ENCODE data around the gene SYNE3.
A peak's percentile ranks its signal among the peaks of the same experiment; 100 is the strongest.

SYNE3 gene

DNA sequence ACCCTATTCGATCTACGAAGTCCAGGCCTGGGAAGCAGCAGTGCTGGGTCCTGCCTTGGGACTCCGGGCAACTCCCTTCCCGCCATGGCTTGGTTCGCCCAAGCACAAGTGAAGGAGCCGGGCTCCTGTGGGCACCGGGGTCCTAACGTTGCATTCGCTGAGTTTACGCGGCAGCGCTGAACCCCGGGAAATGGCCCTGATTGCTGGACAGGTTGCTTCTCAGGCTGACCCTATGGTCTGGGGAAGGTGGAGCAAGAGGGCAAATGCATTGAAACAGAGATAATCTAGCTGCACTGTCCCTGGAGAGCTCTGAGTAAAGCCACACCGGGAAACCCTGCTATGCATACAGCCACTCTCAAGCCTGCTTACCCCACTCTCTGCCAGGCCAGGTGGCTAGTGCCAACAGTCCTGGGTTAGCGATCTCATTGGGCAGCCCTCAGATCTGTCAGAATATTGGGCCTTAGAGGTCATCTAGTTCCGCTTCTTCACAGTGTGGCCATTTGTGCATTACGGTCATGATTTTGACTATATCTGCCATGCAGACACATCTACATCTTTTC lies 11.3 kb downstream of the SYNE3 start:
- no peak for DNase-seq (ENCODE audit: low read depth)

DNA sequence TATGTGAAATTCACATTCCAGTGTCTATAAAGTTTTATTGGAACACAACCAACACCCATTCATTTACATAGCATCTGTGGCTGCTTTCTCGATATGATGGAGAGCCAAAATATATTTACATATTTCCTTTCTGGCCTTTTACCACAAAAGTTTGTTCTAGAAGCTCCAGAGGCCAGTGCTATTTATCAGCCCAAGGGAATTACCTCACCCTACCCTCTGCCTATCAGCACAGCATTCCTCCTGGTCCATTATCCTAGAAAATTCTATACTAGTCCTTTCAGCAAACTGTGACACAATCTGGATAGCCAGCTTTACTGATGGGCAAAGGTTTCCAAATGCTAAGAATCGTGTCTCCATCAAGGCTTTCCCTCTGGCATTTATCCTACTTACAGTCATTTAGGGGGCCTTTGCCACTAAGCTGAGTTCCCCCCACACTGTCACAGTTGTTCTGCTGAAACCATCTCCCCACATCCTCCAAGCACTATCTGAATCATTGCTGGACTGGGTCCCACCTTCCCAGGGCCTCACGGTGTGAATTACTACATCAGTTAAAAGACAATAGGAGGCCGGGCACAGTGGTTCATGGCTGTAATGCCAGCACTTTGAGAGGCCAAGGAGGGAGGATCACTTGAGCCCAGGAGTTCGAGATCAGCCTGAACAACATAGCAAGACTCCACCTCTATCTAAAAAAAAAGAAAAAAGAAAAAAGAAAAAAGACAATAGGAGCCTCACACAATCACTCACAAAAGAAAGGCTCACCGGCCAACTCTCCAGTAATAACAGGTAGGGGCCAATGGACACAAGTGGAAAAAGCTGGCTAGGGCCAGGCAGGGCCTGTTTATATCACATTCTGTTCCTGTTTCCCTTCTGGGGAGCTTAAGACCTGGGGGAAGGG lies 12.1 kb downstream of the SYNE3 start:
- DNase-seq (ENCODE audit: low read depth) = no peak

DNA sequence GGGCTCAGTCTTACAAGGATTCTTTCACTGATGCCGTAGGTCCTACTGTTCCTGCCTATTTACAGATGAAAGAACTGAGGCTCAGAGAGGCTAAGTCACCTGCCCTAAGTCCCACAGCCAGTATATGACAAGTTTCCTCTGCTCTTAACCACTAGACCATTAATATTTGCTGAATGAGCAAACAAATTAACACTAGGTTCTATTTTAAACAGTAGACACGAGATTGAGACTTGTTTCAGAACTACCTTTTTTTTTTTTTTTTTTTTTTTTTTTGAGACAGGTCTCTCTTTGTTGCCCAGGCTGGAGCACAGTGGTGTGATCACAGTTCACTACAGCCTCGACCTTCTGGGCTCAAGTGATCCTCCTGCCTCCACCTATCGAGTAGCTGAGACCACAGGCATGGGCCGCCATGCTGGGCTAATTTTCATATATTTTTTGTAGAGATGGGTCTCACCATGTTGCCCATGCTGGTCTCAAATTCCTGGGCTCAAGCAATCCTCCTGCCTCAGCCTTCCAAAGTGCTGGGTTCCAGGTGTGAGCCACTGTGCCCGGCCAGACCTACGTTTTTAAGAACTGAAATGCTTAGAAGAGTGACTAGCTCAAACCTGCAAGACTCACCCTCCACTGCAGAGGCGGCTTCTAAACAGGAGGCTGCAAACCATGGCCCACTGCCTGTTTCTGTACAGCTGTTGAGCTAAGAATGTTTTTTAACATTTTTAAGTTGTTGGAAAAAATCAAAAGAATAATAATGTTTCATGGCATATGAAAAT lies 12.9 kb downstream of the SYNE3 start:
- DNase-seq (ENCODE audit: low read depth) = no peak

DNA sequence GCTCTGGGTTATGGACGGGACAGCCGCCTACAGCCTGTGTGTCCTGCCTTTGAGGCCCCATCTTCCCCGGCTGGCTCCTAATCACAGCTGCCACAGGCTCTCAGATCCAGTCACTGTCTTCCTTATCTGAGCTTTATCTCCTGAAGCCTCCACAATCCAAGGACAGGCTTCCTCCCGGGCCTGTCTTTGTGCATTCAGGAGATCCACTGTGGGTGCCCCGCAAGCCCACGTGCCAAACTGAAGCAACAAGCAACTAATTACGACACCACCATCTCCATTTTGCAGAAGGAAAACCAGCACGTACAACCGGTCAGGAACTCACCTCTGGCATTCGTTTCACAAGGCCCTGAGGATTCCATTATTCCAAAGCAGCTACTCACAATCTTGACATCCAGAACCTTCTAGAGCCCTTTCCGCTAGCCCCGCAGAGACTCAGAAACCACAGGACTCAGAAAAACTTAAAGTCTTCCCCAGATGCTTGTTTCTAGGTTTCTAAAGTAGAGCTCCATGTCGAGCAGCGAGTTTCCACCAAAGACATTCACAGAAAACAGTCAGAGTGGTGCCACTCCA lies 14.0 kb downstream of the SYNE3 start:
- DNase-seq (ENCODE audit: low read depth) = no peak

DNA sequence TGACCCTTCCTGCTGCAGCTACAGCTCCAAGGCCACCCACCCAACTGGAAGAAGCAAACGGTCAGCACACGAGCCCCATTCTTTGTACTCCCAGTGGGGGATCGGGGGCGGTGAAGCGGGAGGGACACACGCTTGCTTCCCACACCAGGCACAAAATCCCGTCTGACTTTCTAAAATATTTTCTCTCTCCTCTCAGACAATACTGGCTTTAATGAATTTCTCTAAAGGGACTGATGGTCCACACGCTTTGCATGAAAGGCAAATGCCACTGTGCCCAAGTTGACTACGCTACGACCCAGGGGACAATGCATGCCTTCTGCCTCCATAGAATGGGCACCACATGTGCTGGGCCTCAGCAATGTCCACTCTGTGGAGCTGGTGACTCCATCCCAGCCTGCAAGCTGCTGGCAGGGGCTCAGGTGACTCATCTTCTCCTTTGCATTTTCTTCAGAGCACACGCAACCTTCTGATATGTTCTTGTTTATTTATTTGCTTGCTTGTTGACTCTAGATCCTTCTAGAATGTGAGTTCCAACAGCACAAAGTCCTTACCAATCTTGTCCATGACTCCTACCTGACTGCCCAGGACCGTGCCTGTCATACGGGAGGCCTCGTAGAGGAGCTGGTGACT lies 15.6 kb downstream of the SYNE3 start:
- DNase-seq (ENCODE audit: low read depth) = peak; percentile 78

DNA sequence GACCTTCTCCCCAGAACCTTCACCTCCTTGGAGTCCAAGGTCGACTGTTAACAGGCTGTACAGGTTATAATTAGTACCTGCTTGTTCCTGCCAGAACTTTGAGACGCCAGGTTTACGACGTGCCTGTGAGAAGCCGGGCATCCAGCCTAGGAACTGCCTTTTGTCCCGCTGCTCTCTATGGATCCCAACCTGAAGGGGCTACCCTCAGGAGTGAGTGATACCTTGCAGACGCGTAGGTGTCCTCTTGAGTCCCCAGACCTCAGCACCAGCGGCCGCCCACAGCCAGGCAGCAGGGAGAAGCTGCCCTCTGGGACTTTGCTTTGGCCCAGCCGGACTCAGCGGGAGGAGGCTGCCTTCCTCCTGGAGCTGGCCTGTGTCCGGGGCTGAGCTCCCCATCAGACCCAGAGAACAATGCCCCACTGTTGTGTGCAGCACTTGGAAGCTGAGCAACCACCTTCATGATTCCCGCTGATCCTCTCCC lies 16.2 kb downstream of the SYNE3 start:
- DNase-seq (ENCODE audit: low read depth) = no peak

DNA sequence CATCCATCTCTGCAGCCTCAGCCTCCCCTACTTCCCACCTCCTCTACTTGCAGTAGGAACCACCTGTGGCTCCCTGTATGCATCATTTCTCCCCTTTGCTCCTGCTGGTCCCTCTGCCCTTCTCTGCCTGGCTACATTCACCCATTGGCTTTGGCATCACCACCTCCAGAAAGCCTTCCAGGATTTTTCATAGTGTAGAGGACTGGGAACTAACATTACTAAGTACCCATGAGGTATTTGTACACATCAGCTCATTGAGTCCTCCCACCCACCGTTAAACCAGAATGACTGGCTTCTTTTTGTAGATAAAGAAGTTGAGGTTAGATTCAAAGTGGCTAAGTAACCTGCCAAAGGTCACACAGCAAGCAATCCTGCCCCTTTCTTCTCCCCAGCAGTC lies 17.1 kb downstream of the SYNE3 start:
- no peak for DNase-seq (ENCODE audit: low read depth)

DNA sequence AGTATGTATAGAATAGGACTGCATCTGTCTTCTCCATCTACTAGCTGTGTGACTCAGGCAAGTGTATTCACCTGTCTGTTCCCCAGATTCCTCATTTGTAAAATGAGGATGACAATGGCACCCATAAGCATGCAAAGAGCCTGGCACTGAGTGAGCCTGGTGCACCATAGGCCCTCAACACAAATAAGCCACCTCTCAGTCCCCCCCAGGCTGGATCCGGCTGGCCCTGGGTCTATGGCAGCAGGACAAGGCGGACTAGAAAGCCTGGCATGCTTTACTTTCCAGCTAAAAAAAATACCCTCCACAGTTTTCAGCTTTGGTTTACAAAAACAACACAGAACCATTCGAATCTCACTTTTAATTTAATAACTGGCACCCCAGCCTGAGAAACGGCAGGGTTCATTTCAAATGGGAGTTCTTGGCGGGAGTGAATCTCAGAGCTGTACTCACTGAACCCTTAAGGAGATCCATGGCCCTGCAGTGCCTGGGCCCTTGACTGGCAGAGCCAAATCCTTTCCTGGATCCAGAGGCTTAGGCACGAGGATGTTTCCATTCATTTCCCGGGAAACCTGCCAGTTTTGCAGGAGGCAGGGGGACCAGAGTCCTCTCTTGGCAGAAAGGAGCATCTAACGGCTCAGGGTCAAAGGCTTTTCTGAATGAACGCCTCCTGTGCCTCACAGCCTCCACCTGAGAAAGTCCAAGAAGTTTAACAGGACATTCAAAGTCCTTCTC lies 17.7 kb downstream of the SYNE3 start:
- DNase-seq (ENCODE audit: low read depth) = no peak

DNA sequence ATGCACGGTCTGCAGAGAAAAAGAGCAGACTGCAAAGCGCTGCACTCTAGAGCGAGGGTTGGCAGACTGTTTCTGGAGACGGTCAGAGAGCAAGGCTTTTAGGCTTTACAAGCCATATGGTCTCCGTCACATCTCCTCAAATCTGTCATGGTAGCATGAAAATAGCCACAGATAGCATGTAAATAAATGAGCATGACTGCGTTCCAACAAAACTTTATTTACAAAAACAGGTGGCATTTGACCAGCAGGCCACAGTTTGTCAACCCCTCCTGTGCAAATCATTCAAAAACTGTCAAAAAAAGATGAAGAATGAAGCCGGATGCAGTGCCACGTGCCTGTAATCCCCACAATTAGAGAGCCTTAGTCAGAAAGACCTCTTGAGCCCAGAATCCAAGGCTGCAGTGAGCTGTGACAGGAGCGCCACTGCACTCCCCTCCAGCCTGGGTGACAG lies 18.9 kb downstream of the SYNE3 start:
- DNase-seq (ENCODE audit: low read depth) = no peak

DNA sequence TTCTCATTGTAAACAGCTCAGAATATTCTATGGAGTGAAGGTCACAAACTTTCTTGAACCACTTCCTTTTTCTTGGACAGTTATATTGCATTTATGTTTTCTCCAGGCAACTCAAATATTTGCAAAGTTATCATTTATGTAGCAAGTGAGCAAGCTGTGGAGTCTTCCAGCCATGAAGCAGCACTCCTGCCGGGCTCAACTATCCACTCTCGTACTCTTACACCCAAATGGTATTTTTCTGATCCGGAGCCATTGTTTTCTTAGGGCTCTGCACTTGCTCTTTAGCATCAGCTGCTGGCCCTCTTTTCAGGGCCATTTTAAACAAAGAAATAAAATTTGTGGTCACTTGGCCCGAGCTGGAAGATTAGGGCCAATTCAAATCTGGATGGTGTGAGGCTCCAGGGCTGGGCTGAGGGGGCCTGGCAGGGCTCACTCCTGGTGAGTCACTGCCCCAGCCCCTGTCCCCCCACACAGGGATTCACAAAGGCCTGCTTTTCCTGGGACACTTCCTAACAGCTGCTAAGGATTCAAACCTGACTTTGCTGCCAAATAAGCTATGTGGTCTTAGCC lies 19.7 kb downstream of the SYNE3 start:
- peak; percentile 56 for DNase-seq (ENCODE audit: low read depth)

DNA sequence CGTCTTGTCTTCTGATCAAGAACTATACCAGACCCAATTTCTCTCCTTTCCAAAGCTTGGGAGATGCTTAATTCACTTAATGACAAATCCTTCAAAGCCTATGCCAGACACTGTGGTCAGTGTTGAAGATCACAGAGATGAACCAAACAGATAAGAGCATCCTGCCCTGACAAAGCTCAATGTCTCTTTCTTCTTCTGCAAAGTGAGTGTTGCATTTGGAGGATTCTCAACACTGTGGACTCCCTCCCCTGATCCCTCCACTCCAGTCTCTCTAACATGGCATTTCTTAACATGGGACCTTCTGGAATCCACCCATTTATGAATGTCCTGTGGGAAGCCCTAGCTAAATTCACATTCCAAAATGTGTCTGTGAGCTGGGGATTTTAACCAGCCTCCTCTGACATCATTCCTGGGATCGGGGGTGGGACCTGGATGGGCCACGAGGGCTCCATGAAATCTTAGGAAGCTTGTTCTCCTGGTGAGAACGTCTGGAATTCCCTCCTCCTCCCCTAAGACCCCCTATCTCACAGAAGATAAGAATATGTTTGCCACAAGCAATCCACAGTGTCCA lies 20.3 kb downstream of the SYNE3 start:
- no peak for DNase-seq (ENCODE audit: low read depth)

DNA sequence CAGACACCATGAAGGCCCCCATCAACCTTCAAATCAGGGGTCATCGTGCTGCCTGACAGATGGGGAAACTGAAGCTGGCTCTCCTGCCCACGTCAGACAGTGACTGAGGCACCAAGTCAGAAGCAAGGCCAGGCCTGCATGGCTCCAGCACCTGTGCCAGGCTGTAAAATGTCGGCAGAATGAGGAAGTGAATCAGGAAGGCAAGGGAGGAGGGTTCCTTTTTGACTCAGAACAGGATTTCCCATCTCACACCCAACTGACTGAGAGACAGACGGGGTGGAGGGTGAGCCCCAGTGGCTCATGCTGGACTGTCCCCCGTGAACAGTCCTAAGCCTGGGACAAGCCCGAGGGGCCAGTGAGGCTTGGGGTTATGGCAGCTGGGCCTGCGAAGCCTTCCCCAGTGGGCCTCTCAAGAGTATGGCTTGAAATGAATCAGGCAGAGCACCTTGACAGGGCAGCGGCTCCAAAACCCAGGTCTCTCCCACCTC lies 20.9 kb downstream of the SYNE3 start:
- no peak for DNase-seq (ENCODE audit: low read depth)

DNA sequence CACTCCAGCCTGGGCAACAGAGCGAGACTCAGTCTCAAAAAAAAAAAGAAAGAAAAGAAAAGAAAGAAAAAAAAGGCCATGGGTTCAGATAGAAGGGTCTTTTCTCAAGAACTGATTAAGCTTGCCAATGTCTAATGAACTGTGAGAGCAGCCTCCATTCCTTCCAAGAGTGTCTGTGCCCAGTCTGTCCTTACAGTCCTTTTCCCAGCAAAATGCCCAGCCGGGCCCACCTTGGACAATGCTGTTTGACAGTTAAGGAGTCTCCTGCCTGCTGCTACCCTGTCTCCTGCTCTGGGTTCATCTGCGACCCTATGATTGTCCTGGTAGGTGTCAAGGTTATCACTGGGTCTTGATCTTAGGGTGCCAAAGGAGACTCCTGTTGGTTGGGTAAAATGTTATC lies 21.4 kb downstream of the SYNE3 start:
- no peak for DNase-seq (ENCODE audit: low read depth)

DNA sequence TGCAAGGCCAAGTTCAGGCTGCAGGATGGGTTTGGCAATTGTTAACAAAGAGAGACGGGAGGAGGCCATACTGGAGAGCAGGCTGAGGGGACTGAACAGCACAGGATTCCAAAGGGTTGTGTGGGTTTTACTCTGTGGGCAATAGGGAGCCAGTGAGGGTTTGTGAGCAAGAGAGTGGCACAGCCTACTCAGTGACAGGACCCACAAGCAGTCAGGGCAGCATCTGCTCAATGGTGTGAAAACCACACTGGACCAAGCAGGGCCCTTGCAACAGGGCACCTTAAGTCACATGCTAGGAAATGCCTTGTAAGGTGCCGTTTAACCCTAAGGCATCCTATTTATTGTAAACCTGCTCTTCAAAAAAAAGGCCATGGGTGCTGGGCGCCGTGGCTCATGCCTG lies 22.0 kb downstream of the SYNE3 start:
- DNase-seq (ENCODE audit: low read depth) = no peak

DNA sequence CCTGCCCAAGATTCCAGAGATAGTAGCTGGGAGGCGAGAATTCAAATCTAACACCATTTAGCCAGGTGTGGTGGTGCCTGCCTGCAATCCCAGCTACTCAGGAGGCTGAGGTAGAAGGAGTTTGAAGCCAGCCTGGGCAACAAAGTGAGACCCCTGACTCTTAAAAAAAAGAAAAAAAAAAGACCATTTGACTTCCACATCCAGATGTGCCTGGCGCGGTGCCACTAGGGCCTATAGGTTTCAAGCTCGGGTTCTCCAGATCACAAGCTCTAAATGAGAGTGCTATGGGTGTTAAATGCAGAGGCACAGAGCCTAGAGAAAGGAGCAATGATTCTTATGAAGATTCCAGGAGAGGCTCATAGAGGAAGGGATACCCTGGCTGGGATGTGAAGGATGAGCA lies 22.5 kb downstream of the SYNE3 start:
- DNase-seq (ENCODE audit: low read depth) = no peak

DNA sequence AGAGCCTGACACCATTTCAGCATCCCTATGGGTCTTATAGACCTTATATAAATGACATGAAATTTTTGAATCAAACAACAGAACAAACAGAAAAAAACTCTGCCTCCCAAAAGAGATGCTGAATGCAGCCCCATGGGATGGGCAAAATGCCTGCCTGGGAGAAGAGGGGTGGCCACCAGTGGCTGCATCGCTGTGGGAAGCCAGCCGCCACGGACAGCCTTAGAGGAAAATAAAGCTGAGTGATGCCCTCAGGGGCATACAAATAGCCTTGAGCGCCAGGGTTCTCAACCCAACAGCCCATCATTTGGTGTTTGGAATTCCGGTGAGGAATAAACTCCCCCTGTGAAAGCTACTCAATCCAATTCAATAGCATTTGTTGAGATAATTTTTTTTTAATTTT lies 22.9 kb downstream of the SYNE3 start:
- DNase-seq (ENCODE audit: low read depth) = no peak

DNA sequence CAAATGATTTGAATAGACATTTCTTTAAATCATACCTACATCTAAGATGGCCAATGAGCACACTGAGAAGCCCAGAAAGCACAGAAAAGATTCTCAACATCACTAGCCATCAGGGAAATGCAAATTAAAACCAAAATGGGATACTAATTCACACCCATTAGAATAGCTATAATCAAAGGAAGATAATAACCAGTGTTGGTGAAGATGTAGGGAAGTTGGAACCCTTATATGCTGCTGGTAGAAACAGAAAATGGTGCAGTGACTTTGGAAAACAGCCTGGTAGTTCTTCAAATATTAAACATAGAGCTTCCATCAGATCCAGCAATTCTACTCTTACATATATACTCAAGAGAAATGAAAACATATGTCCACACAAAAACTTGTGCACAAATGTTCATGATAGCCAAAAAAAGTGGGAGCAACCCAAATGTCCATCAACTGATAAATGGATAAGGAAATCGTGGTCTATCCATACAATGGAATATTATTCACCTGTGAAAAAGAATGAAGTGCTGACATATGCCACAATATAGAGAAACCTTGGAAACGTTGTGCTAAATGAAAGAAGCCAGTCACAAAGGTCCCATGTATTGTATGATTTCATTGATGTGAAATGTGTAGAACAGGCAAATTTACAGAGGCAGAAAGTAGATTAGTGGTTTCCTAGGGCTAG lies 24.4 kb downstream of the SYNE3 start:
- no peak for DNase-seq (ENCODE audit: low read depth)

DNA sequence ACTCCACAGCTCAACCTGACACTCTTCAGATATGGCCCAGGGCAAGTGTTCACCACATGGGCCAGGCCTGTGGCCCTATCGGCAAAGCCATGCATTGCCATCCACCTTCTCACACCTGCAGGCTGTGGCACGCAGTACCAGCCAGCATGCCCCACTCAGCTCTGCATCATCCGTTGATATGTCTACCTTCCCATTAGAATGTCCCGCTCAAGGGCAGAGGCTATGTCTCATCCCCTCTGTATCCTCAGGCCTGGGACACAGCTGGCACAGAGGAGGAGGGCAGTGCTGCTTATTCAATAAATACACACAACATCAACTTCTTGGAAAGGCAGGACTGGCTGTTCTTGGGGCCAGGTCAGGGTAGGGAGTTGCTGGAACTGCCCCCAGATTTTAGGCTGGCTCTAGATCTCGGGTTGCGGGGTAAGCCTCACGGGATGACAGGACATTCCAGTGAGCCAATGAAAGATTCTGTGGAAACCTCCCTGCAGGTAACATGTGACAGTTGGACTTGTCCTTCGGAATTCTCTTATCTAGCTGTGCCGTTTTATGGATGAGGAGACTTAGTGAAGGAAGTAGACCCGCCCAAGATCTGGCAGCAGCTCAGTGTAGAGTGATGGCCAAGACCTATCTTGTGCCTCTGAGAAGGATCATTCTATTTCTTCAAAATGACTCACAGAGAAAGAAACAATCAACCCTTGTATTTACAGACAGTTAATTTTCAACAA lies 25.6 kb downstream of the SYNE3 start:
- no peak for DNase-seq (ENCODE audit: low read depth)

DNA sequence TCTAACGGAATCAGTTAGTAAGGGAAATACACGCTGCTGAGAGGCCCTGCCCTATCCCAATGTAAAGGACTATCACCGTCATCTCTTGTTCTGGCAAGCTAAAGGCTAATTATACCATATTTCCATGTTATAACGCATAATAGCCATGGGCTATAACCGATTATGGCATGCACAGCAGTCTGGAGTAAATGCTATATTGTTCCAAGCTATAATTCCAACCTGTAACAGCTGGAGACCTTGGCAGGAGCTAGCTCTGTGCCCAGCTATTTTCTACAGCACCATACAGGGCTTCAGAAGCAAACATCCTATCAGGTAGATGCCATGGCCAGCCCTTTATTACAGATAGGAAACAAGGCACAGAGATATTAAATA lies 26.3 kb downstream of the SYNE3 start:
- DNase-seq (ENCODE audit: low read depth) = no peak

All from fibroblast of the conjunctiva (primary cell).